BE2C (cell line): ENCODE results near the gene LYPD1.

ENCODE experiments used
- DNase-seq: peaks from one replicate; pipeline ENCODE4 v3.0.0-alpha.2; 2020
- H3K27me3 ChIP-seq: fragments of 250-450 bp; sonication (Bioruptor Pico); 2 replicates; pipeline ENCODE4 v1.5.1; 2020; ENCODE audit warnings: mild to moderate bottlenecking
- H3K36me3 ChIP-seq: fragments of 250-450 bp; sonication (Bioruptor Pico); 2 replicates; pipeline ENCODE4 v1.5.1; 2020; ENCODE audit warnings: mild to moderate bottlenecking
- H3K4me1 ChIP-seq: fragments of 250-450 bp; sonication (Bioruptor Pico); 2 replicates; pipeline ENCODE4 v1.5.1; 2020
- H3K4me3 ChIP-seq: 2 replicates; pipeline ENCODE4 v1.5.1; 2011; ENCODE audit warnings: low read depth, low read length
- H3K9me3 ChIP-seq: fragments of 250-450 bp; sonication (Bioruptor Pico); 2 replicates; pipeline ENCODE4 v1.5.1; 2020
- TF ChIP-seq, protein P1 (sequence below): IDR thresholded peaks from 2 replicates; pipeline ENCODE4 v1.5.1; 2012; ENCODE audit warnings: mild to moderate bottlenecking, low read depth, low read length

Gene LYPD1

GRCh38 chr2:132668987-132669907 is 758 bp downstream of the LYPD1 start:
- DNase-seq: no peak
- peaks cover 31% of the 10 kb centered on the region for H3K27me3 ChIP-seq
- no peak overlapping the region for H3K4me3 ChIP-seq
- no peaks in the 10 kb centered on the region for H3K9me3 ChIP-seq
- TF ChIP-seq, protein P1, sequence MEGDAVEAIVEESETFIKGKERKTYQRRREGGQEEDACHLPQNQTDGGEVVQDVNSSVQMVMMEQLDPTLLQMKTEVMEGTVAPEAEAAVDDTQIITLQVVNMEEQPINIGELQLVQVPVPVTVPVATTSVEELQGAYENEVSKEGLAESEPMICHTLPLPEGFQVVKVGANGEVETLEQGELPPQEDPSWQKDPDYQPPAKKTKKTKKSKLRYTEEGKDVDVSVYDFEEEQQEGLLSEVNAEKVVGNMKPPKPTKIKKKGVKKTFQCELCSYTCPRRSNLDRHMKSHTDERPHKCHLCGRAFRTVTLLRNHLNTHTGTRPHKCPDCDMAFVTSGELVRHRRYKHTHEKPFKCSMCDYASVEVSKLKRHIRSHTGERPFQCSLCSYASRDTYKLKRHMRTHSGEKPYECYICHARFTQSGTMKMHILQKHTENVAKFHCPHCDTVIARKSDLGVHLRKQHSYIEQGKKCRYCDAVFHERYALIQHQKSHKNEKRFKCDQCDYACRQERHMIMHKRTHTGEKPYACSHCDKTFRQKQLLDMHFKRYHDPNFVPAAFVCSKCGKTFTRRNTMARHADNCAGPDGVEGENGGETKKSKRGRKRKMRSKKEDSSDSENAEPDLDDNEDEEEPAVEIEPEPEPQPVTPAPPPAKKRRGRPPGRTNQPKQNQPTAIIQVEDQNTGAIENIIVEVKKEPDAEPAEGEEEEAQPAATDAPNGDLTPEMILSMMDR: no peak
- no peaks in the 10 kb centered on the region for H3K4me1 ChIP-seq
- H3K36me3 ChIP-seq: no peaks in the 10 kb centered on the region

DNA sequence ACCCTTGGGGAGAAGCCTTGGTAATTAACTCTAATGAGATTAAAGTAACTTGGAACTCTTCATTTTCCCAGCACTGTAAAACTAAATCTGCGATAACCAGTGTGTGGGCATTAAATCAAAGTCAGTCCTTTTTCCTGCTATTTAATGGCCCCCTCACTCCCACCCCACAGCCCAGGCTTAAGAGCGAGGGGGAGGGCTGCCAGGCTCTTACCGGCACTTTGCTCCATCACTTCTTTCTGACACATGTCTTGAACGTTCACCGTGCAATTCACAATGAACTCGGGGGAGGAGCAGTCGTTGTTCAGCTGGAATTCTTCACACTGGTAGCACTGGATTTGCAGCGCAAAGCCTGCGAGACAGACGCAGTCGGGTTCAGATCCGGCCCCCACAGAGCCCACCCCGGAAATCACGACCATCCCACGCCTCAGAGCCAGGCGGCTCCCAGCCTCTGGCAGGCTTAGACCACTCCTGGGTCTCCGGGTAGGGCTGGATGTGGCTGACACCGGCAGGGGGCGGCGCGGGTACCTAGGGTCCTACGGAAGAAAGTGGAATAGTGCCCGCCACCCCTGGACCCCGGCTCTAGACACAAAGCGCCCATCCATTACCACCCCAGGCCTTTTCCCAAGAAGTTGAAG is 1.7 kb downstream of the LYPD1 start:
- no peak for DNase-seq
- H3K27me3 ChIP-seq: peaks cover 31% of the 10 kb centered on the region
- H3K9me3 ChIP-seq: no peaks in the 10 kb centered on the region
- no peaks in the 10 kb centered on the region for H3K4me1 ChIP-seq
- H3K36me3 ChIP-seq: no peaks in the 10 kb centered on the region
- no peak overlapping the region for H3K4me3 ChIP-seq
- TF ChIP-seq, protein P1: no peak

DNA sequence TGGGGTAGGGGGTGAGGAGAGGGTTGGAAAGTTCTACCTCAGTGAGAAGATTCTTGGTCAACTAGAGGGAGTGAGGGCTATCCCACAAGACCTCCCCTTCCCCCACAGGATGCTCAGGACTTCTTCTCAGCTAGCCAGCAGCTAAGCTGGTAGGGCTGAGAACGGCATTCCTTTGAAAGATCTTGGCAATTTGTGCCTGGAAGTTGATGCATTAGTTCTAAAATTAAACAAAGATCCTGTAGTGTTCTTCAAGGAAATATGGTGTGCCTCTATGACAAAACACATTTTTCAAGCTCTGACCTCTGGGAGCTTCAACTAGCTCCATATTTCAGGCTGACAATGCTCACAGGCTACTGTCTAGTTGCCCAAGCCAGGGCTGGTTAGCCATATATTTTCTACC is 2.3 kb downstream of the LYPD1 start:
- Histone ChIP-seq H3K4me3 (no peak overlapping the region), H3K9me3 (no peaks in the 10 kb centered on the region), H3K36me3 (no peaks in the 10 kb centered on the region), H3K4me1 (no peaks in the 10 kb centered on the region), H3K27me3 (peaks cover 31% of the 10 kb centered on the region)
- no peak for DNase-seq
- TF ChIP-seq, protein P1: no peak

DNA sequence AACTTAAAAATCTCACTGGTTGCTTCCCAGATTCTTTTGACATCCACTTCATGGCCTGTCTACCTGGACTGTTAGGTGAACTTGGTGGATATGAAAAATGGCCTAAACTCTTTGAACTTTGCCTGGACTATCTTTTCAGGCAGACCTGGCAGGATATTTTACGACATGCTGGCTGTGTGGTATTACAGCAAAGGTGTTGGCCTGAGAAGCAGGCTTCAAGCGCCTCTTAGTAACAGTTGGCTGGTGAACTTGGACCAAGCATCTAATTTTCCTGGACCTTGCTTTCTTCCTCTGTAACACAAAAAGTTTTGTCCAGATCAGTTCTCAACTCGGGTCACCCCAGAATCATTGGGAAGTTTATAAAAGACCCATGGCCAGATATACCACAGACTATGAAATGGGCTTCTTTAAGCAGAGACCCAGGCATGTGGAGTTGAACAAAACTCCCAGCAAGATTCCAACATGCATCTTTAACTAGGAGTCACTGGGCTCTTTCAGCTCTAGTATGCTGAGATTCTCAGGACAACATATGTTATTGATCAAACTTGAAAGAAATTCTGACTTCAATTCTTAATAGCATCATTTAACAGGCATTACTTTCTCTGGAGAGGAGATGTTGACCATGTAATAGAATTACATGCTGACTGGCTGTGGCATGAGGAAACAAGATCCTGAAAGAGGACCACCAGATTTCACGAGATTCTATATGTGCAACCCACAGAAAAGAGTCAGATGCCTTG is 4.4 kb downstream of the LYPD1 start:
- no peak for DNase-seq
- no peaks in the 10 kb centered on the region for H3K9me3 ChIP-seq
- peaks cover 24% of the 10 kb centered on the region for H3K27me3 ChIP-seq
- H3K4me1 ChIP-seq: no peaks in the 10 kb centered on the region
- TF ChIP-seq, protein P1: no peak
- no peaks in the 10 kb centered on the region for H3K36me3 ChIP-seq
- H3K4me3 ChIP-seq: no peak overlapping the region

DNA sequence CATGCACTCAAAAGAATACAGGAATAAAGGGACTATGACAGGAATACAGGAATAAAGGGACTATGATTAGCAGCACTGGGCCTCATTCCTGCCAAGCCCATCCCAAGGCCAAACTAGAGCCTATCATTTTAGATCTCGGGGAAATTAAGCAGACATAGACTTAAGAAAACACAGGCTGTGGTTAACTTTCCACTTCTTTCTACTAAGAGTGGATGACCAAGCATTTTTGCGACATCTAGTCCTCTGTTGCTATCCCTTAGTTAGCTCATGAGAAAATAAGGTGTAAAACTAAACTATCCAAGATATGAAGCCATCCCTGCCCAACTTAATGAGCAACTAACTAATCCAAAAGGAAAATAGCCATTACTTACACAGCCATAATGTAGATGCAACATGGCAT is 5.9 kb downstream of the LYPD1 start:
- Histone ChIP-seq H3K9me3 (no peaks in the 10 kb centered on the region), H3K4me1 (no peaks in the 10 kb centered on the region), H3K4me3 (no peak overlapping the region), H3K27me3 (peaks cover 9% of the 10 kb centered on the region), H3K36me3 (no peaks in the 10 kb centered on the region)
- TF ChIP-seq, protein P1: no peak
- no peak for DNase-seq

GRCh38 chr2:132662732-132663131 is 7.3 kb downstream of the LYPD1 start:
- Histone ChIP-seq H3K4me1 (no peaks in the 10 kb centered on the region), H3K27me3 (no peaks in the 10 kb centered on the region), H3K36me3 (no peaks in the 10 kb centered on the region), H3K9me3 (no peaks in the 10 kb centered on the region), H3K4me3 (no peak overlapping the region)
- TF ChIP-seq, protein P1: no peak
- no peak for DNase-seq
